WERI-Rb-1 (cell line): ENCODE data around the gene IFFO2.

ENCODE experiments used
- DNase-seq: peaks from one replicate; pipeline ENCODE4 v3.0.0-alpha.2; 2020
- H3K27ac ChIP-seq: fragments of 250-450 bp; sonication (Bioruptor Pico); 2 replicates; pipeline ENCODE4 v1.5.1; 2020; ENCODE audit warnings: mild to moderate bottlenecking, moderate library complexity
- H3K27me3 ChIP-seq: fragments of 250-450 bp; sonication (Bioruptor Pico); 2 replicates; pipeline ENCODE4 v1.5.1; 2021; ENCODE audit warnings: mild to moderate bottlenecking, low read depth, moderate library complexity; ENCODE audit not compliant: insufficient read depth, severe bottlenecking
- H3K36me3 ChIP-seq: fragments of 250-450 bp; sonication (Bioruptor Pico); 2 replicates; pipeline ENCODE4 v1.5.1; 2020; ENCODE audit warnings: mild to moderate bottlenecking, moderate library complexity
- H3K4me3 ChIP-seq: 2 replicates; pipeline ENCODE4 v1.5.1; 2011; ENCODE audit warnings: low read depth, mild to moderate bottlenecking, control low read depth, low read length
- H3K9me3 ChIP-seq: fragments of 250-450 bp; sonication (Bioruptor Pico); 2 replicates; pipeline ENCODE4 v1.5.1; 2021; ENCODE audit warnings: mild to moderate bottlenecking, moderate library complexity; ENCODE audit not compliant: severe bottlenecking
- TF ChIP-seq, protein P1 (sequence below): IDR thresholded peaks from 2 replicates; pipeline ENCODE4 v1.5.1; 2011; ENCODE audit warnings: low read depth, mild to moderate bottlenecking, control low read depth, inconsistent platforms, low read length

IFFO2 gene

DNA sequence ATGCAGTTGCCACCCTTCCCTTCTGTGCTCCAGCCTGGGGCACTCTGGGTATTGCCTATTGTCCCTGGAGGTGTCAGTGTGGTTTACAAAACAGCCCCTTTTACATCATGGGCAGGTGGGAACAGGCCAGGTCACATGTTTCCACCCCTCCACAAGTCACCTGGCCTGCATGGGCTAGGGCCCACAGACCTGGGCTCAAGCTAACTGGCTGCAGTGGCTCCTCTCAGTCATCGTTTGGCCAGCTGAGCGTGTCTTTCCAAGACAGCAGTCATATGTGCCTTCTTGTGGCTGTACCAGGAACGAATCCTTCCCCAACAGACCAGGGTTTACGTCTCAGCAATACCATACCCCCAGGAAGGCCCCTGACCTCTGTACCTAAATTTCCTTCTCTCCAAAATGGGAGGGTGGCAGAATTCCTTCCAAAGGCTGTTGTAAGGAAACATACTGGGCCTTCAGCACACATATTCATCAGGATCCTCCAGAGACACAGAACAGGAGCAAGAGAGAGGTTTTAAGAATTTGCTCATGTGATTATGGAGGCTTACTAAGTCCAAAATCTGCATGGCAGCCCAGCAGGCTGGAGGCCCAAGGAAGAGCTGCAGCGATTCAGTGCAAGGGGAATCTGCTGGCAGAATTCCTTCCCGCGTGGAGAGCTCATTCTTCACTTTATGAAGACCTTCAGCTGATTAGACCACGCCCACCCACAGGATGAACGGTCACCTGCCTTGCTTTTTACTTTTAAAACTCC is 86.5 kb downstream of the IFFO2 start:
- Histone ChIP-seq H3K27ac (no peak overlapping the region), H3K4me3 (no peak overlapping the region), H3K9me3 (no peaks in the 10 kb centered on the region), H3K36me3 (no peaks in the 10 kb centered on the region), H3K27me3 (peaks cover 3% of the 10 kb centered on the region)
- TF ChIP-seq, protein P1, sequence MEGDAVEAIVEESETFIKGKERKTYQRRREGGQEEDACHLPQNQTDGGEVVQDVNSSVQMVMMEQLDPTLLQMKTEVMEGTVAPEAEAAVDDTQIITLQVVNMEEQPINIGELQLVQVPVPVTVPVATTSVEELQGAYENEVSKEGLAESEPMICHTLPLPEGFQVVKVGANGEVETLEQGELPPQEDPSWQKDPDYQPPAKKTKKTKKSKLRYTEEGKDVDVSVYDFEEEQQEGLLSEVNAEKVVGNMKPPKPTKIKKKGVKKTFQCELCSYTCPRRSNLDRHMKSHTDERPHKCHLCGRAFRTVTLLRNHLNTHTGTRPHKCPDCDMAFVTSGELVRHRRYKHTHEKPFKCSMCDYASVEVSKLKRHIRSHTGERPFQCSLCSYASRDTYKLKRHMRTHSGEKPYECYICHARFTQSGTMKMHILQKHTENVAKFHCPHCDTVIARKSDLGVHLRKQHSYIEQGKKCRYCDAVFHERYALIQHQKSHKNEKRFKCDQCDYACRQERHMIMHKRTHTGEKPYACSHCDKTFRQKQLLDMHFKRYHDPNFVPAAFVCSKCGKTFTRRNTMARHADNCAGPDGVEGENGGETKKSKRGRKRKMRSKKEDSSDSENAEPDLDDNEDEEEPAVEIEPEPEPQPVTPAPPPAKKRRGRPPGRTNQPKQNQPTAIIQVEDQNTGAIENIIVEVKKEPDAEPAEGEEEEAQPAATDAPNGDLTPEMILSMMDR: no peak
- DNase-seq: no peak

DNA sequence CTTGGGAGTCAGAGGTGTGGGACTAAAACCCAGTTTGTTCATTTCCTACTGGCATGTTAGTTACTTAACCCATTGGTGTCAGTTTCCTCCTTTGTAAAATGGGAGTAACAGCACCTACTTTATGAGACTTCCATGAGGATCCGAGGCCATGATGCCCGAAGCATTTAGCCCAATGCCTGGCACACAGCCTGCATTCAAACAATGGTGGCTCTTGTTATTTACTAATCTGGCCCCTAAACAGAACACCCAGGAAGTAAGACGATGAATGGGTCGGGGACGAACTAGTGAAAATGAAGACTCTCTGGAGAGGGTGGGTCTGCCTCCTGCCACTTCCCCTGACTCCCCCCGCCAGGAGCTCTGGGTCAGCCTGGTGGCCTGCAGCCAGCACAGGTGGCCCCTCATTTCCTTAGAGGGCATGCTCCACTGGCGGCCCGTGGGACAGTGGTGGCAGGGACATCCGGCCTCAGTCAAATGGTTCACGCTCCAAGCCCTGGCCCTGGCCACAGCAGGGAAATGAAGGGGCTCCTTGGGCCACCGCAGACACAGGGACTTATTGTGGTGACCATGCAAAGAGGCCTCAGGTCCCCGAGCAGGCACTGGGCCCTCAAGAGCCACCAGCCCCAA is 87.6 kb downstream of the IFFO2 start:
- Histone ChIP-seq H3K27ac (no peak overlapping the region), H3K36me3 (no peaks in the 10 kb centered on the region), H3K9me3 (no peaks in the 10 kb centered on the region), H3K4me3 (no peak overlapping the region), H3K27me3 (peaks cover 3% of the 10 kb centered on the region)
- TF ChIP-seq, protein P1: no peak
- no peak for DNase-seq

- TF ChIP-seq, protein P1: no peak
- no peak for DNase-seq
These were observed 88.1 kb downstream of the IFFO2 start for GRCh38 chr1:18868354-18868753.

DNA sequence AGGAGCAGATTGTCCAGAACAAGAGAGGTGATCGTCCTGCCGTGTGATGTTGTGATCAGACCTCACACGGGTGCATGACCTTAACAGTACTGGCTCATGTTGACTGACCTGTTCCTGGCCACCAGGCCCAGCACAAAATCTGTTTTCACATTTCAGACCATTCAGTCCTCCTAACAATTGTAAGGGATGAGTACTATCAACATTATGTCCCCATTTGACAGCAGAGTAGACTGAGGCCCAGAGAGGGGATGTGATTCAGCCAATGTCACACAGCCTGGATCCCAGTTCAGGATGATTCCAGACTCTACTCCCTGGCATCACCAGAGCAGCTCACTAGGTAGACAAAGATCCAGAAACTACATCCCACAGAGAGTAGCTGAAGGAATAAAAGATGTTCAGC is 89.6 kb downstream of the IFFO2 start:
- Histone ChIP-seq H3K27ac (no peak overlapping the region), H3K9me3 (no peaks in the 10 kb centered on the region), H3K4me3 (no peak overlapping the region), H3K36me3 (no peaks in the 10 kb centered on the region), H3K27me3 (peaks cover 3% of the 10 kb centered on the region)
- TF ChIP-seq, protein P1: no peak
- DNase-seq: no peak

More at GRCh38 chr1:18868354-18868753, 88.1 kb downstream of the IFFO2 start:
- no peaks in the 10 kb centered on the region for H3K9me3 ChIP-seq
- no peak overlapping the region for H3K27ac ChIP-seq
- peaks cover 3% of the 10 kb centered on the region for H3K27me3 ChIP-seq
- no peak overlapping the region for H3K4me3 ChIP-seq
- no peaks in the 10 kb centered on the region for H3K36me3 ChIP-seq

DNA sequence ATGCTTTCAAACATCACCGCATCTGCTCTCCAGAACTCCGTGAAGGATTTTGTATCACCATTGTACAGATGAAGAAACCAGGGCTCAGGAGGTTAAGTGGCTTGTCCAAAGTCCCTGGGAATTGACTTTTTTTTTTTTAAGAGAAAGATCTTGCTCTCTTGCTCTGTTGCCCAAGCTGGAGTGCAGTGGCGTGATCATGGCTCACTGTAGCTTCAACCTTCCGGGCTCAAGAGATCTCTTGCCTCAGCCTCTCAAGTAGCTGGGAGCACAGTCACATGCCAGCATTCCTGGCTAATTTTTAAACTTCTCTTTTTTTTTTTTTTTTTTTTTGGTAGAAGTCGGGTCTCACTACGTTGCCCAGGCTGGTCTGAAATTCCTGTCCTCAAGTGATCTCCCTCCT is 90.2 kb downstream of the IFFO2 start:
- H3K36me3 ChIP-seq: no peaks in the 10 kb centered on the region
- H3K27me3 ChIP-seq: peaks cover 3% of the 10 kb centered on the region
- no peak for DNase-seq
- TF ChIP-seq, protein P1: no peak
- no peaks in the 10 kb centered on the region for H3K9me3 ChIP-seq
- no peak overlapping the region for H3K4me3 ChIP-seq
- H3K27ac ChIP-seq: no peak overlapping the region
